GM18861 (cell line): Measurements from ENCODE around the gene COL19A1.
"Not testable (repeated sequence)": the region's sequence is repeated elsewhere in the genome, so short reads cannot be mapped to it uniquely, and the experiment has no call there.

Experiments
- ATAC-seq: cut with Tn5 transposase; IDR thresholded peaks from one replicate; pipeline ENCODE4 v1.9.1; 2021; ENCODE audit not compliant: unreplicated experiment

The COL19A1 gene

DNA sequence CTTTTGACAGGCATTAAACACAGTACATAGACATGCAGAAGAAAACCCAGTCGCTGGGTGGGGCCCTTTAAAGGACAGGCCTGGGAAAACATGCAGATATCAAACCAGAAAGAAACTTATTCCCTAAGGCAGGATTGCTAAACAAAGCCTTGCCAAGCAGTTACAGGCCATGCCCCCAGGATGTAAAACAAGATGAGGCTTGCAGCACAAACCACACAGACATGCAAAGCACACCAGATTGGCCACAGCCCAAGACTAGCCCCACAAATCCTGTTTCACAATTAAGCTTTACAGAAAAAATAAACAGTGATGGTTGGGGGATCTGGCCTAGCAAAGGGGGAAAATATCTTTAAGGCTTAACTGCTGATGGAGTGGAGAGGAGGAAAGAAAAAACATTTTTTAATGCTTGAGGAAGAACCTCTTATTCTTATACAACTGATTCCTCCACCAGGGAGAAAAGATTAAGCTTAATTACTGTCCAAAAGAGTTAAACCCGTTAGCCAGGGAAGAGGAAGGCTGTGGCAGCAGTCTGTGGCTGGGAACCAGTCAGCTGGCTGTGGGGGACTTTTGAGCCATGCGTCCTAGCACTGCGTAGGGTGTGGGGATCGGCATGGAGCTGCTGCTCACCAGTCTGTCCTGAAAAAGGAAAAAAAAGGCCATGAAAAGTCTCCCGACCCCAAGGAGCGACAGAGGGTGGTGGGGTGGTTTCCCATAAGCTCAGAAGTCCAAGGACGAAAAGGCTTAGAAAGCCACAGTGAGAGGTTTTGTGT is 28.4 kb downstream of the COL19A1 start:
- ATAC-seq: peak; percentile 51

DNA sequence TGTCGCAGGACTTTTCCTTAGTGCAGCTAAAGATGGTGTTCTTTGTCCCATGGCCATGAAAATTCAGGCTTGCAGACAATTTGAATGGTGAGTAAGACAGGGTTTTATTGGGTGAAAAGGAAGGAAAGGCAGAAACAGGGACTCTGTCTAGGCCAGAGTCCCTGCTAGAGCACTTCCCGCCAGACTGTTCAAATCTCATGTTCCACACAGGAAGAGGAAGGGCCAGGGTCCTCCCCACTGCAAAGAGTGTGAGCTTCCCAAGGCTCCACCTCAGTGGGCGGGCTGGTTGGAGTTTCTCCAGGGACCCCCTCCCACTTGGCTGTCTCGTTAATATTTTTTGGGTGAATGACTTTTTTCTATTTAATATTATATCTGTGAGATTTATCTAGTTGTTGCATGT is 29.0 kb downstream of the COL19A1 start:
- ATAC-seq: no peak

DNA sequence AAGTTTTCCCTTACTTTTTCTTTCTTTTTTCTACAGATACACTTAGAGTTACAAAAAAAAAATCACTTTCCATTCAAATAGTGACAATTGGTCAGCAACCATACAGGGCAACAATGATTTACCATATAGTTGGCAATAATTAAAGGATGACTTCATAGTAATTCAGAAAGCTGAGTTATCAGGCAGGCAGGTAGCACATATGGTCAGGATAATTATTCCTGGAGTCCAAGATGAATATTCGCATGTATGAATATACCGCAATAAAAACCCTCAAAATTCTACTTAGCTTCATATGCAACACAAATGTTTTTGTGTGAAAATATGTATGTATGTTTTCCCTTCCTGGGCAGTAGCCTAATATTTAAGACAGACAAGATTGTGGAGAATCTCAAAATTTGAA is 34.5 kb downstream of the COL19A1 start:
- no peak for ATAC-seq

DNA sequence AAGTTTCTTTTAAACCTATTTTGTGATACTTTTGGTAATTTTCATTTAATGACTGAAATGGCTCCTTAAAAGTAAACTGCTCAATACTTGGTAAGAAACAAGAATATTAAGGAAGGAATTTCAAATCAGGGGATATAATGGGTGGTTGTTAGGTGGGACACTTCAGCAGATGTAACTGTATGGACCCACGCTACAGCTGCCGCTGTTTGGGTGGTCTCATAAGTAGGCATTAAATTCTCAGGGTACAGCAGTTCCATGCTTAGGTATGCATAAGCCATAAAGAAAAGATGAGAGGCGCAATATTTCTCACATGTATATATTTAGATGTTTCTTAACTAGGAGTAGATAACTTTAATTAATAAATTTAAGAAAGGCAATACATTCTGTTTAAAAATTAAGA is 35.0 kb downstream of the COL19A1 start:
- no peak for ATAC-seq

- ATAC-seq: no peak
These were observed 41.7 kb downstream of the COL19A1 start for GRCh38 chr6:69907981-69908498.

DNA sequence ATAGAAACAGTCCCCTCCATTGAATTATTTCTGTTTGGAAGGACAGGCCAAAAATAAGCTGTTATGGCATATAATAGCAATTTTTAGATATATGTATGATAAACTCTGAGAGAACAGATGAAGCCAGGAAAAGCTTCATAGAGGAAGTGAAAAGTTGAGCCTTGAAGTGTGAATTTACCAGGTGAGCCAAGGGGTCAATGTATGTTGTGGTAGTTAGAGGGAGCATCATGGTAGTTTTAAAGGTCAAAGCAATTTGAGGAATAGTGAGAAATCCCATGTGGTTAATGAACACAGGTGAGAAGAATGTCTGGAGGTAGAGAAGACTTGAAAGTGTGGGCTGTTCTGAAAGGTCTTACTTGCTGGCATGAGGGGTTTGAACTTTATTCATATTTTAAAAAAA is 47.0 kb downstream of the COL19A1 start:
- ATAC-seq: no peak

GRCh38 chr6:69914015-69914485 is 47.7 kb downstream of the COL19A1 start:
- no peak for ATAC-seq

- ATAC-seq: no peak
These were observed 49.0 kb downstream of the COL19A1 start for GRCh38 chr6:69915346-69915745.

DNA sequence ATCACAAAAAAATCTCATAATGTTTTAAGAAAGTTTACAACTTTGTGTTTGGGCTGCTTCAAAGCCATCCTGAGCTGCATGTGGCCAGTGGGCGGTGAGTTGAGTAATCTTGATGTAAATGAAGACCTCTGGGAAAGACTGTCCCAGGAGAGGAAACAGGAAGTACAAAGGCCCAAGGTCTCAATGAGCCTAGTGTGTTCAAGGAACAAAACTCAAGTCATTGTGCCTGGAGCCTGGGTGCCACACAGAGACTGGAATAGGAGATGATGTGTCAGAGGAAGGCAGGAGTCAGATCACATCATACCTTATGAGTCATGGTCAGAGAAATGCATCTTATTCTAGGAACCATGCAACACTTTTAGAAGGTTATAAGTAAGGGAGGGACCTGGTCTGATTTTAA is 51.5 kb downstream of the COL19A1 start:
- ATAC-seq: peak; percentile 80

GRCh38 chr6:69918813-69919475 is 52.6 kb downstream of the COL19A1 start:
- no peak for ATAC-seq

DNA sequence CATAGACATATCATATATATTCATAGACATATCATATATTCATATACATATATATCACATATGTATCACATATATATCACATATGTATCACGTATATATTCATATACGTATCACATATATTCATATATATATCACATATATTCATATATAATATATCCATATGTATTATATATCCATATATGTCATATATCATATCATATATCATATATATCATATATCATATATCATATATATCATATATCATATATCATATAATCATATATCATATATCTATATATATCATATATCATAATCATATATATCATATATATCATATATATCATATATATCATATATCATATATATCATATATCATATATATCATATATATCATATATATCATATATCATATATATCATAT is 54.7 kb downstream of the COL19A1 start:
- ATAC-seq: not testable (repeated sequence)

DNA sequence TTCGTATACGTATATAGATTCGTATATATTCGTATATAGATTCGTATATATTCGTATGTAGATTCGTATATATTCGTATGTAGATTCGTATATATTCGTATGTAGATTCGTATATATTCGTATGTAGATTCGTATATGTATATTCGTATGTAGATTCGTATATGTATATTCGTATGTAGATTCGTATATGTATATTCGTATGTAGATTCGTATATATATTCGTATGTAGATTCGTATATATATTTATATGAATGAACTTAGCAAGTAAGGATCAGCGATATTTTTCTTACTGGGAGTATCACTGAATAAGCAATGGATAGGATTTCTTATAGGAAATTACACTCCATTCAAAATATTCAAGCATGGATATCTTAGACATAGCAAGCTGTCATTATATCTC is 55.3 kb downstream of the COL19A1 start:
- not testable (repeated sequence) for ATAC-seq

DNA sequence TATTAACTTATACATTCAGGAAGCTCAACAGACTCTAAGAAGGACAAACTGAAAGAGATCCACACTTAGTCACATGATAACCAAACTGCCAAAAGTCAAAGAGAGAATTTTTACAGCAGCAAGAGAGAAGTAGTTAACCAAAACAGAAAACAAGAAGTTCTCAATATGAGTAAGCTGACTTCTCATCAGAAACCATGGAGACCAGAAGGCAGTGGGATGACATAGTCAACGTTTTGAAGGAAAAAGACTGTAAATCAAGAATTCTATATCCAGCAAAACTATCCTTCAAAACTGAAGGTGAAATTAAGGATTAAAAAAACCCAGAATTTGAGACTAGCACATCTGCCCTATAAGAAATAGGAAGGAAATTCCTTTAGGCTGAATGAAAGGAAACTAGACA is 60.4 kb downstream of the COL19A1 start:
- ATAC-seq: no peak

DNA sequence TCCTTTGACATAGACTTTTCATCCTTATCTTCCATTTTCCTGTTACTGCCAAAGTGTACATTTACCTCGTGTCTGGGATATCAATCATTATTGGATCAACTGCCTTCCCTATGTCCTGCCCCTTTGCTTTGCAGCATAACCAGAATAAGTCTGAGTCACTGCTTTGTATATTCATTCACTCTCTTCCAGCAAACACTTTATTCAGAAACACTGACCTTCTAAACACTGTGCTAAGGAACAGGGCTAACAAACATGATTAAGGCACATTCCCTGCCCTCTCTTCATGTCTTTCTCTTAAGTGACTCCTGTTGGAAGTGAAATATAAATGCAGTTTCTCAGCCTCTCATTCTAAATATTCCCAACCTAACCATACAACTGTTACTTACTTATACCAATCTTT is 66.9 kb downstream of the COL19A1 start:
- no peak for ATAC-seq

DNA sequence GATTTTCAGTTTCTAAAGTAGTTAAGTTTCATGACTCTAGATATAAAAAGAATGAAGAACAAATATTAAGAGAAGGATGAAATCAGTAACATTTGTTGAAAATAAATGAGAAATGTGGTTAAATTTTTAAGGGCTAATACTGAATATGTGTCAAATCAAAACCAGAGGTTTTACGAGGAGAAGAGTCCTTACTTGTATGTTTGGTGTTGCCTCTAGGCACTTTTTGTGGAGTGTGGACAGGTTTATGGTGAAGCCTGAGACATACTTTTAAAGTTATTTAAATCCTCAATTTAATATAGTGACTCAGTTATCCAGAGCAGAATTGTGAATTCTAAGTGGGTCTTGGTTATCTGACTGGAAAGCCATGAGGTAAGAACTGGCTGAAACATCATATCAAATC is 68.7 kb downstream of the COL19A1 start:
- ATAC-seq: no peak

DNA sequence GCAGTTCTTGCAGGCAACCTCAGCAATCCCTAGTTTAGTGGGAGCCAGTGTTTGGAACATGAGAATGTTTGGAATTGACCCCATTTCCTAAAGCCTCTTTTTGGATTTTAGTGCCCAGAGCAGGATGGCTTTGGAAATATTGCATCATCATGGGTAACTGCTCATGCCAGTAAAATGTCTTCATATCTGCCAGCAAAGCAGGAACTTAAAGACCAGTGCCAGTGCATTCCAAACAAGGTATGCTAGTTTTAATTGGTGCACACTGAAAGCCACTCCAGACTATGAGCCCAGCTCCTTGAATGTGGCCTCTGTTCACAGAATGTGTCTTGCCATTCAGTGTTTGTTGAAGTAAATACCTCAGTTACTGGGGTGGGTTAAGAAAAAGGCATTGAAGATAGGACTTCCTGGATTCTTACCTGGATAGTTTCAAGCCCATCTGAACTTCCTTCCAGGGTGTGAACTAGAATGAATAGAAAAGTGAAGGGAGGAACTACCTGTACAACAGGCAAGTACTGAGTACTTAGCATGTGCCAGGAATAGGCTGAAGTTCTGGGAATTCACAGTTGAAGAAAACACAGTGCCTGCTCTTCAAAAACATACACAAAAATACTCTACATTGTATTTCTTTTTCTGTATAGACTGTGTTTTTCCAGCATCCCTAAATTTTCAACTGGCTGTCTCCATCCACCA is 70.5 kb downstream of the COL19A1 start:
- no peak for ATAC-seq

- no peak for ATAC-seq
These were observed 71.2 kb downstream of the COL19A1 start for GRCh38 chr6:69937402-69938136.

DNA sequence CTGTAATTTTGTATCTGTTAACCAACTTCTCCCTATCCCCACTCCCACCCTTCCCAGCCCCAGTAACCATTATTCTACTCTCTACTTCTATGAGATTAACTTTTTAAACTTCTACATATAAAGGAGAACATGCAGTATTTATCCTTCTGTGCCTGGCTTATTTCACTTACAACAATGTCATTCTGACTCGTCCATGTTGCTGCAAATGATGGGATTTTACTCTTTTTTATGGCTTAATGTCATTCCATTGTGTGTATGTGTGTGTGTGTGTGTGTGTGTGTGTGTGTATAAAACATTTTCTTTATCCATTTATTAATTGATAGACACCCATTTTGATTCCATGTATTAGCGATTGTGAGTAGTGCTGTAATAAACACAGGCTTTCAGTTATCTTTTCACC is 76.1 kb downstream of the COL19A1 start:
- ATAC-seq: no peak

DNA sequence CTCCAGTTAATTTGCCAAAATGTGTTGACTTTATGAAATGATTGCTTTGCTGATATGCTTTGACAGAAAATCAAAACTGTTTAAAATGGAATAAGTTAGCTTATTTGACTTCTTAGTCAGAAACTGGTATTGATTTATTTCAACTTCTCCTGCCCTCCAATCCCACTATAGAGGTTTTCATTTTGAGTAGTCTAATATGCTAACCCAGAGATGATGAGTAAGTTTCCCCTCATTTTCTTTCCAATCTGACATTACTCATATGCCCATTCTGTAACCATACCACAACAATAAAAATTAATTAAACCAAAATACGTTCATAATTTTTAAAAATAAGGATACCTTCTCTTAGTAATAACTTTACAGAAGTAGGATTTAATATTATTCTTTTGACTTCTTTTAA is 78.8 kb downstream of the COL19A1 start:
- ATAC-seq: no peak

- no peak for ATAC-seq
These were observed 82.2 kb downstream of the COL19A1 start for GRCh38 chr6:69948479-69949114.

- ATAC-seq: no peak
These were observed 87.1 kb downstream of the COL19A1 start for GRCh38 chr6:69953491-69953890.
